Activated T-helper 2 cell treated with anti-CD3 and anti-CD28 coated beads, Interferon-gamma antibody, Interleukin-2, Interleukin-4, amounts not matched to agents 10 μg/mL and 5 μg/mL and 100 μg/mL, durations not matched to agents 14 hours and 24 hours and 36 hours (primary cell): Measurements from ENCODE around the gene GNAI2. TPM values are rescaled to one million over a fixed set of nuclear protein-coding genes. Genes with fewer than 3 reads are reported as not detected.

Source experiments
- DNase-seq: peaks from one replicate; pipeline ENCODE4 v3.0.0; 2021; ENCODE audit warnings: low spot score
- H3K27ac Mint-ChIP-seq: one replicate; pipeline ENCODE4 v1.8.0; 2021; ENCODE audit warnings: mixed read lengths
- H3K27me3 Mint-ChIP-seq: one replicate; pipeline ENCODE4 v1.8.0; 2021; ENCODE audit warnings: low read depth, mixed read lengths
- H3K36me3 Mint-ChIP-seq: one replicate; pipeline ENCODE4 v1.8.0; 2021; ENCODE audit warnings: low read depth, mixed read lengths
- H3K4me1 Mint-ChIP-seq: one replicate; pipeline ENCODE4 v1.8.0; 2021; ENCODE audit warnings: low read depth, mixed read lengths
- H3K4me3 Mint-ChIP-seq: one replicate; pipeline ENCODE4 v1.8.0; 2021; ENCODE audit warnings: low read depth, mild to moderate bottlenecking, moderate library complexity, mixed read lengths
- H3K9me3 Mint-ChIP-seq: one replicate; pipeline ENCODE4 v1.8.0; 2021; ENCODE audit warnings: mixed read lengths
- intact Hi-C: fragments of 100-400 bp; cut with micrococcal nuclease; formaldehyde crosslinking; loops from one replicate; pipeline ENCODE4 v1.15.1; 2023
- total RNA-seq: library from RNA; stranded (reverse); gene quantifications from 2 replicates; pipeline ENCODE4 v1.2.3, GENCODE V29; 2022

The GNAI2 gene
- total RNA-seq, 1 donor from 2014 or later: 269 TPM

- H3K4me1 Mint-ChIP-seq: peaks cover 2% of the 10 kb centered on the region
- no peaks in the 10 kb centered on the region for H3K36me3 Mint-ChIP-seq
- no peaks in the 10 kb centered on the region for H3K9me3 Mint-ChIP-seq
- DNase-seq: no peak
- no peak overlapping the region for H3K4me3 Mint-ChIP-seq
- H3K27me3 Mint-ChIP-seq: peaks cover 22% of the 10 kb centered on the region
- intact Hi-C loops: loop anchor here (10.0 kb wide), 1 partner anchor 349 kb away; no protein-coding TSS in a partner anchor
- no peak overlapping the region for H3K27ac Mint-ChIP-seq
These were observed 40.3 kb upstream of the GNAI2 start for GRCh38 chr3:50195501-50196252.

- Mint-ChIP-seq H3K4me1 (peaks cover 2% of the 10 kb centered on the region), H3K27me3 (peaks cover 24% of the 10 kb centered on the region), H3K27ac (no peak overlapping the region), H3K4me3 (no peak overlapping the region), H3K36me3 (no peaks in the 10 kb centered on the region), H3K9me3 (no peaks in the 10 kb centered on the region)
- intact Hi-C loops: loop anchor here (10.0 kb wide), 1 partner anchor 348 kb away; no protein-coding TSS in a partner anchor
- DNase-seq: no peak
These were observed 39.7 kb upstream of the GNAI2 start for GRCh38 chr3:50196253-50196801.

DNA sequence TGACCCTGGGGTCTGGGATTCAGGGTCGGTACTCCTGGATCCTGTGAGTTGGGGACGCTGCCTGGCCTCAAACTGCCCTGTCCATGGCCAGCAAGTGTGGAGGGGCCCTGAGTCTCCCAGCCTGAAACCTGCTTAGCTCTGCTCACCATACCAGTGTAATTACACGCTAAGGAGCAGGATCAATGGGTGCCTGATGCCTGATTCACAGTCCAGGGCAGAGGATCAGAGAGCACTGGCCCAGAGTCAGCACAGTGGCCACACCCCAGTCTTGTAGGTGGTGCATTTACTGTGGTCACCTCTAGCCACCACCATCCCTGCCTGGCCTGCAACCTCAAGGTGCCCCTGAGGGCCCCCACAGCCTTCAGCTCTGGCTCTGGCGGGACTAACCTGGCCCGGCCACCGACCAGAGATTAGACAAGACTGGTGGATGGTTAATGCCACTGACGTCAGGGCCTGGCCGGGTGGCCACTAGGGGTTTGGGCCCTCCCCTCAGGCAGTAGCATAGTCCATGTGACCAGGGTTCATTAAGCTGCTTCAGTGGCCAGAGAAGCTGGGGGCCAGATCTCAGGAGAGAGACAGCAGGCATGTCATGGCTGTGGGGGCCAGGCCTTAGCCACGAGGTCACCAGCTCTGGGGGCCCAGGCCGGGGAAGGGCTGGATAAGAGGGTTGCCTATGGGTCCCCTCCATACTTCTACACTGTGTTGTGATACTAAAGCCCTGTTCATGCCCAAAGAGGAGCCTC is 34.3 kb upstream of the GNAI2 start:
- no peaks in the 10 kb centered on the region for H3K36me3 Mint-ChIP-seq
- H3K4me3 Mint-ChIP-seq: no peak overlapping the region
- no peaks in the 10 kb centered on the region for H3K9me3 Mint-ChIP-seq
- peaks cover 31% of the 10 kb centered on the region for H3K27me3 Mint-ChIP-seq
- no peak overlapping the region for H3K27ac Mint-ChIP-seq
- intact Hi-C loops: no loop called here
- no peaks in the 10 kb centered on the region for H3K4me1 Mint-ChIP-seq
- no peak for DNase-seq

GRCh38 chr3:50202353-50203112 is 33.5 kb upstream of the GNAI2 start:
- intact Hi-C loops: no loop called here
- H3K4me1 Mint-ChIP-seq: no peaks in the 10 kb centered on the region
- peaks cover 37% of the 10 kb centered on the region for H3K27me3 Mint-ChIP-seq
- no peaks in the 10 kb centered on the region for H3K9me3 Mint-ChIP-seq
- no peak for DNase-seq
- no peak overlapping the region for H3K4me3 Mint-ChIP-seq
- H3K36me3 Mint-ChIP-seq: no peaks in the 10 kb centered on the region
- H3K27ac Mint-ChIP-seq: no peak overlapping the region

GRCh38 chr3:50203113-50203808 is 32.7 kb upstream of the GNAI2 start:
- H3K4me1 Mint-ChIP-seq: no peaks in the 10 kb centered on the region
- peaks cover 38% of the 10 kb centered on the region for H3K27me3 Mint-ChIP-seq
- DNase-seq: no peak
- no peak overlapping the region for H3K4me3 Mint-ChIP-seq
- no peak overlapping the region for H3K27ac Mint-ChIP-seq
- intact Hi-C loops: no loop called here
- H3K9me3 Mint-ChIP-seq: no peaks in the 10 kb centered on the region
- H3K36me3 Mint-ChIP-seq: no peaks in the 10 kb centered on the region

- Mint-ChIP-seq H3K4me1 (no peaks in the 10 kb centered on the region), H3K4me3 (no peak overlapping the region), H3K27ac (no peak overlapping the region), H3K36me3 (no peaks in the 10 kb centered on the region), H3K27me3 (peaks cover 42% of the 10 kb centered on the region), H3K9me3 (no peaks in the 10 kb centered on the region)
- intact Hi-C loops: no loop called here
- DNase-seq: no peak
These were observed 31.9 kb upstream of the GNAI2 start for GRCh38 chr3:50203809-50204803.

GRCh38 chr3:50204804-50205412 is 31.1 kb upstream of the GNAI2 start, which contains the start of gene SLC38A3:
SLC38A3 (plus strand) TSS chr3:50205271; CDS start chr3:50214200, 8,929 bp downstream.
- no peak for DNase-seq
- Mint-ChIP-seq H3K36me3 (no peaks in the 10 kb centered on the region), H3K27ac (no peak within 1 kb of the TSS), H3K27me3 (peaks cover 40% of the 10 kb centered on the region), H3K4me1 (no peaks in the 10 kb centered on the region), H3K4me3 (no peak within 1 kb of the TSS), H3K9me3 (no peaks in the 10 kb centered on the region)
- intact Hi-C loops: no loop called here

DNA sequence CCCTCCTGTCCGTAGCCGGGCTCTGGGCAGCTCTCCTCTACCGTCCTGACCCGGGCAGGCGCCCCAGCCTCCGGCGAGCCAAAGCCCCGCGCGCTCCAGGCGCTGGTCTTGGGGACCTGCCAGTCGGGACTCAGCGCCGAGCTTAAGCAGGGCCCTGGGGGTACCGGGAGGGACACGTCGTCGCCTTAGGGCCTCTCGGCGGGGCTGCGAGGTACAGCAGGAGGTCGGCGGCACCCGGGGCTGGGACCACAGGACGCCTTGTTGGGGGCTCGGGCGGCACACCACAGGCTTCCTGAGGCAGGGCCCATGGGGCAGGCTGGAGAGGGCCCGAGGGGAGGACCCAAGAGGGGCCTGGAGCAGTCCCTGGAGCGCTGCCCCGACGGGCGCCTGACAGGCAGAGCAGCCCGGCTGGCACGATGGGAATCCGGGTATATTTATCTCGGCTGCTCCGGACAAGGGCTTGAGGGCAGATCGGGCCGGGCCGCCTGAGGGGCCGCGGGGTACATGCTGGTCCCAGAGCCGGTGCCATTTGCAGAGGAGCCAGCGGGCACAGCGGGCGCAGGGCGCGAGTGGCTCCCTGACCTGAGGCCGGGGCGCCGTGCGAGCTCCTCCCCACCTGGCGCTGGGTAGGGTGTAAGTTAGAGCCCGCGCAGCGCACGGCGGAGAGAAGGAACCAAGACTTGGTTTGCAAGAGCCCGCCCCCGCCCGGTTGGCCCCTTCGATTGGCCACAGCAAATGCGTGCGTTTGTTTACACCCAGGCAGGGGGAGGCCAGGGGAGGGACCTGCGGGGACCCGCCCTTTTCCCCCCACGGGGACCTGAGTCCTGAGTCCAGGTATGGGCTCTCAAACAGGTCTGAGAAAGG is 30.4 kb upstream of the GNAI2 start:
- no peak overlapping the region for H3K27ac Mint-ChIP-seq
- H3K9me3 Mint-ChIP-seq: no peaks in the 10 kb centered on the region
- intact Hi-C loops: no loop called here
- H3K4me1 Mint-ChIP-seq: no peaks in the 10 kb centered on the region
- DNase-seq: no peak
- peaks cover 40% of the 10 kb centered on the region for H3K27me3 Mint-ChIP-seq
- H3K4me3 Mint-ChIP-seq: no peak overlapping the region
- no peaks in the 10 kb centered on the region for H3K36me3 Mint-ChIP-seq

- H3K27me3 Mint-ChIP-seq: peaks cover 36% of the 10 kb centered on the region
- H3K9me3 Mint-ChIP-seq: no peaks in the 10 kb centered on the region
- H3K36me3 Mint-ChIP-seq: no peaks in the 10 kb centered on the region
- no peak overlapping the region for H3K27ac Mint-ChIP-seq
- no peak overlapping the region for H3K4me3 Mint-ChIP-seq
- H3K4me1 Mint-ChIP-seq: no peaks in the 10 kb centered on the region
- intact Hi-C loops: no loop called here
- DNase-seq: no peak
These were observed 28.5 kb upstream of the GNAI2 start for GRCh38 chr3:50207359-50208042.

DNA sequence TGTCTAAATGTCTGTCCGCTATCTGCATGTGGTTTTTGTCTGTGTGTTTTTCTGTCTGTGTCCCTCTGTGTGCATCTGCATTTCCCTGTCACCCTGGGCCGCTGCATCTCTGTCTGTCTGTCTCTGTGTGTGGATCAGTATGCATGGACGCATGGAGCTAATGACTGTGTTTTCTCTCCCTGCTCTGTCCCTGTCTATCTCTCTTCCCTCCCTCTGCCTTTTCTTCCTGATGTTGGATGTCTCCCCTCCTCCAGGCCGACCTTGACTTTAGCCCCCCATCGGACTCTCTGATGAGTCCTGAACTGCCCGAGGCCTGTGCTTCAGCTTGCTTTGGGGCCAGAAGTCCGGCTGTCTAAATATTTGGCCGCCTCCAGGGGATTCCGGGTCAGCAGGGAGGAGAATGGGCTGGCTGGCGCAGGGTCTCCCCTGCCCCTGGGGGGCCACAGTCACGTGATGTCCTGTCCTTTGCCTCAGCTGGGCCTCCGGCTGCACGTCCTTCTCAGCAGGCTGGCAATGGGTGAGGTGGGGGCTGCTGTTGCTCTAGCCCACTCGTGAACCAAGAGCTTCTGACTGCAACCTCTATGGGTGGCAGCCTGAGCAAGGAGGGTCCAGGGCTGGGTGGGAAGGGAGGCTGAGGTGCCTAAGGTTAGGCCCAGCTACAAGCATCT is 27.2 kb upstream of the GNAI2 start:
- intact Hi-C loops: no loop called here
- Mint-ChIP-seq H3K4me1 (no peaks in the 10 kb centered on the region), H3K27ac (no peak overlapping the region), H3K4me3 (no peak overlapping the region), H3K36me3 (no peaks in the 10 kb centered on the region), H3K9me3 (no peaks in the 10 kb centered on the region), H3K27me3 (peaks cover 25% of the 10 kb centered on the region)
- no peak for DNase-seq
